ENCODE measurements around the gene TBC1D2. TPM values are rescaled to one million over a fixed set of nuclear protein-coding genes. Genes with fewer than 3 reads are reported as not detected.
A peak's percentile ranks its signal among the peaks of the same experiment; 100 is the strongest.

Gene TBC1D2
- total and polyA plus RNA-seq, 2 experiments from 2014 or later: 3.7 to 6.8 TPM

DNA sequence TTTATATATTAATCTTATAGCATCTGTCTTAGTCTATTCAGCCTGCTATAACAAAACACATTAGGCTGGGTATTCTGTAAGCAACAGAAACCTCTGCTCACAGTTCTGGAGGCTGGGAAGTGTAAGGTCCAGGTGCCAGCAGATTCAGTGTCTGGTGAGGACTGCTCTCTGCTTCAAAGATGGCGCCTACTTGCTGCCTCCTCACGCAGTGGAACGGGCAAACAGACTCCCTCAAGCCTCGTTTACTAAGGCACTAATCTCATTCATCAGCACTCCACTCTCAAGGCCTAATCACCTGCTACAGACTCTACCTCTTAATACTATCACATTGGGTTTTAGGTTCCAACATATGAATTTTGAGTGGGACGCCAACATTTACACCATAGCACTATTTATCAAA is 5.2 kb upstream of the TBC1D2 start:
- no peaks in the 10 kb centered on the region for H3K36me3 Mint-ChIP-seq (ENCODE audit: low read depth)
- DNase-seq (ENCODE audit: low spot score): no peak

More for the DNA sequence above, 5.2 kb upstream of the TBC1D2 start:
- Histone ChIP-seq H3K79me2 (replicated peaks; ENCODE audit: insufficient read depth) (no peaks in the 10 kb centered on the region), H3K4me3 (no peak overlapping the region), H3K4me1 (ENCODE audit: insufficient read depth) (peaks cover 9% of the 10 kb centered on the region; the same call in 1 of the 2 replicates), H3K27ac (ENCODE audit: low read depth) (no peak overlapping the region), H3F3A (replicated peaks; ENCODE audit: low read depth) (peaks cover 5% of the 10 kb centered on the region; the same call in 1 of the 2 replicates), H3K27me3 (ENCODE audit: insufficient read depth) (no peaks in the 10 kb centered on the region), H2AFZ (peak overlapping the region; percentile 25; the same call in 1 of the 2 replicates), H3K36me3 (ENCODE audit: insufficient read depth) (no peaks in the 10 kb centered on the region), H3K9me2 (ENCODE audit: insufficient read depth) (no peaks in the 10 kb centered on the region), H4K20me1 (replicated peaks; ENCODE audit: insufficient read depth) (no peaks in the 10 kb centered on the region), H3K4me2 (no peak overlapping the region)
- TF ChIP-seq CREB1 (CRISPR knock-in tag; IDR thresholded peaks at IDR 0.05; ENCODE audit: low read depth): no peak
- no peak for TF ChIP-seq ZNF331 (CRISPR knock-in tag; IDR thresholded peaks at IDR 0.05; ENCODE audit: low read depth)
- TF ChIP-seq, protein P1, sequence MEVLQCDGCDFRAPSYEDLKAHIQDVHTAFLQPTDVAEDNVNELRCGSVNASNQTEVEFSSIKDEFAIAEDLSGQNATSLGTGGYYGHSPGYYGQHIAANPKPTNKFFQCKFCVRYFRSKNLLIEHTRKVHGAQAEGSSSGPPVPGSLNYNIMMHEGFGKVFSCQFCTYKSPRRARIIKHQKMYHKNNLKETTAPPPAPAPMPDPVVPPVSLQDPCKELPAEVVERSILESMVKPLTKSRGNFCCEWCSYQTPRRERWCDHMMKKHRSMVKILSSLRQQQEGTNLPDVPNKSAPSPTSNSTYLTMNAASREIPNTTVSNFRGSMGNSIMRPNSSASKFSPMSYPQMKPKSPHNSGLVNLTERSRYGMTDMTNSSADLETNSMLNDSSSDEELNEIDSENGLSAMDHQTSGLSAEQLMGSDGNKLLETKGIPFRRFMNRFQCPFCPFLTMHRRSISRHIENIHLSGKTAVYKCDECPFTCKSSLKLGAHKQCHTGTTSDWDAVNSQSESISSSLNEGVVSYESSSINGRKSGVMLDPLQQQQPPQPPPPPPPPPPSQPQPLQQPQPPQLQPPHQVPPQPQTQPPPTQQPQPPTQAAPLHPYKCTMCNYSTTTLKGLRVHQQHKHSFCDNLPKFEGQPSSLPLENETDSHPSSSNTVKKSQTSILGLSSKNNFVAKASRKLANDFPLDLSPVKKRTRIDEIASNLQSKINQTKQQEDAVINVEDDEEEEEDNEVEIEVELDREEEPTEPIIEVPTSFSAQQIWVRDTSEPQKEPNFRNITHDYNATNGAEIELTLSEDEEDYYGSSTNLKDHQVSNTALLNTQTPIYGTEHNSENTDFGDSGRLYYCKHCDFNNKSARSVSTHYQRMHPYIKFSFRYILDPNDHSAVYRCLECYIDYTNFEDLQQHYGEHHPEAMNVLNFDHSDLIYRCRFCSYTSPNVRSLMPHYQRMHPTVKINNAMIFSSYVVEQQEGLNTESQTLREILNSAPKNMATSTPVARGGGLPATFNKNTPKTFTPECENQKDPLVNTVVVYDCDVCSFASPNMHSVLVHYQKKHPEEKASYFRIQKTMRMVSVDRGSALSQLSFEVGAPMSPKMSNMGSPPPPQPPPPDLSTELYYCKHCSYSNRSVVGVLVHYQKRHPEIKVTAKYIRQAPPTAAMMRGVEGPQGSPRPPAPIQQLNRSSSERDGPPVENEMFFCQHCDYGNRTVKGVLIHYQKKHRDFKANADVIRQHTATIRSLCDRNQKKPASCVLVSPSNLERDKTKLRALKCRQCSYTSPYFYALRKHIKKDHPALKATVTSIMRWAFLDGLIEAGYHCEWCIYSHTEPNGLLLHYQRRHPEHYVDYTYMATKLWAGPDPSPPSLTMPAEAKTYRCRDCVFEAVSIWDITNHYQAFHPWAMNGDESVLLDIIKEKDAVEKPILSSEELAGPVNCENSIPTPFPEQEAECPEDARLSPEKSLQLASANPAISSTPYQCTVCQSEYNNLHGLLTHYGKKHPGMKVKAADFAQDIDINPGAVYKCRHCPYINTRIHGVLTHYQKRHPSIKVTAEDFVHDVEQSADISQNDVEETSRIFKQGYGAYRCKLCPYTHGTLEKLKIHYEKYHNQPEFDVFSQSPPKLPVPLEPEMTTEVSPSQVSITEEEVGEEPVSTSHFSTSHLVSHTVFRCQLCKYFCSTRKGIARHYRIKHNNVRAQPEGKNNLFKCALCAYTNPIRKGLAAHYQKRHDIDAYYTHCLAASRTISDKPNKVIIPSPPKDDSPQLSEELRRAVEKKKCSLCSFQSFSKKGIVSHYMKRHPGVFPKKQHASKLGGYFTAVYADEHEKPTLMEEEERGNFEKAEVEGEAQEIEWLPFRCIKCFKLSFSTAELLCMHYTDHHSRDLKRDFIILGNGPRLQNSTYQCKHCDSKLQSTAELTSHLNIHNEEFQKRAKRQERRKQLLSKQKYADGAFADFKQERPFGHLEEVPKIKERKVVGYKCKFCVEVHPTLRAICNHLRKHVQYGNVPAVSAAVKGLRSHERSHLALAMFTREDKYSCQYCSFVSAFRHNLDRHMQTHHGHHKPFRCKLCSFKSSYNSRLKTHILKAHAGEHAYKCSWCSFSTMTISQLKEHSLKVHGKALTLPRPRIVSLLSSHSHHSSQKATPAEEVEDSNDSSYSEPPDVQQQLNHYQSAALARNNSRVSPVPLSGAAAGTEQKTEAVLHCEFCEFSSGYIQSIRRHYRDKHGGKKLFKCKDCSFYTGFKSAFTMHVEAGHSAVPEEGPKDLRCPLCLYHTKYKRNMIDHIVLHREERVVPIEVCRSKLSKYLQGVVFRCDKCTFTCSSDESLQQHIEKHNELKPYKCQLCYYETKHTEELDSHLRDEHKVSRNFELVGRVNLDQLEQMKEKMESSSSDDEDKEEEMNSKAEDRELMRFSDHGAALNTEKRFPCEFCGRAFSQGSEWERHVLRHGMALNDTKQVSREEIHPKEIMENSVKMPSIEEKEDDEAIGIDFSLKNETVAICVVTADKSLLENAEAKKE (CRISPR knock-in tag; IDR thresholded peaks at IDR 0.05): no peak
- TF ChIP-seq, protein P2, sequence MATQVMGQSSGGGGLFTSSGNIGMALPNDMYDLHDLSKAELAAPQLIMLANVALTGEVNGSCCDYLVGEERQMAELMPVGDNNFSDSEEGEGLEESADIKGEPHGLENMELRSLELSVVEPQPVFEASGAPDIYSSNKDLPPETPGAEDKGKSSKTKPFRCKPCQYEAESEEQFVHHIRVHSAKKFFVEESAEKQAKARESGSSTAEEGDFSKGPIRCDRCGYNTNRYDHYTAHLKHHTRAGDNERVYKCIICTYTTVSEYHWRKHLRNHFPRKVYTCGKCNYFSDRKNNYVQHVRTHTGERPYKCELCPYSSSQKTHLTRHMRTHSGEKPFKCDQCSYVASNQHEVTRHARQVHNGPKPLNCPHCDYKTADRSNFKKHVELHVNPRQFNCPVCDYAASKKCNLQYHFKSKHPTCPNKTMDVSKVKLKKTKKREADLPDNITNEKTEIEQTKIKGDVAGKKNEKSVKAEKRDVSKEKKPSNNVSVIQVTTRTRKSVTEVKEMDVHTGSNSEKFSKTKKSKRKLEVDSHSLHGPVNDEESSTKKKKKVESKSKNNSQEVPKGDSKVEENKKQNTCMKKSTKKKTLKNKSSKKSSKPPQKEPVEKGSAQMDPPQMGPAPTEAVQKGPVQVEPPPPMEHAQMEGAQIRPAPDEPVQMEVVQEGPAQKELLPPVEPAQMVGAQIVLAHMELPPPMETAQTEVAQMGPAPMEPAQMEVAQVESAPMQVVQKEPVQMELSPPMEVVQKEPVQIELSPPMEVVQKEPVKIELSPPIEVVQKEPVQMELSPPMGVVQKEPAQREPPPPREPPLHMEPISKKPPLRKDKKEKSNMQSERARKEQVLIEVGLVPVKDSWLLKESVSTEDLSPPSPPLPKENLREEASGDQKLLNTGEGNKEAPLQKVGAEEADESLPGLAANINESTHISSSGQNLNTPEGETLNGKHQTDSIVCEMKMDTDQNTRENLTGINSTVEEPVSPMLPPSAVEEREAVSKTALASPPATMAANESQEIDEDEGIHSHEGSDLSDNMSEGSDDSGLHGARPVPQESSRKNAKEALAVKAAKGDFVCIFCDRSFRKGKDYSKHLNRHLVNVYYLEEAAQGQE (IDR thresholded peaks at IDR 0.05; ENCODE audit: unreplicated experiment): no peak
- TF ChIP-seq, protein P3, sequence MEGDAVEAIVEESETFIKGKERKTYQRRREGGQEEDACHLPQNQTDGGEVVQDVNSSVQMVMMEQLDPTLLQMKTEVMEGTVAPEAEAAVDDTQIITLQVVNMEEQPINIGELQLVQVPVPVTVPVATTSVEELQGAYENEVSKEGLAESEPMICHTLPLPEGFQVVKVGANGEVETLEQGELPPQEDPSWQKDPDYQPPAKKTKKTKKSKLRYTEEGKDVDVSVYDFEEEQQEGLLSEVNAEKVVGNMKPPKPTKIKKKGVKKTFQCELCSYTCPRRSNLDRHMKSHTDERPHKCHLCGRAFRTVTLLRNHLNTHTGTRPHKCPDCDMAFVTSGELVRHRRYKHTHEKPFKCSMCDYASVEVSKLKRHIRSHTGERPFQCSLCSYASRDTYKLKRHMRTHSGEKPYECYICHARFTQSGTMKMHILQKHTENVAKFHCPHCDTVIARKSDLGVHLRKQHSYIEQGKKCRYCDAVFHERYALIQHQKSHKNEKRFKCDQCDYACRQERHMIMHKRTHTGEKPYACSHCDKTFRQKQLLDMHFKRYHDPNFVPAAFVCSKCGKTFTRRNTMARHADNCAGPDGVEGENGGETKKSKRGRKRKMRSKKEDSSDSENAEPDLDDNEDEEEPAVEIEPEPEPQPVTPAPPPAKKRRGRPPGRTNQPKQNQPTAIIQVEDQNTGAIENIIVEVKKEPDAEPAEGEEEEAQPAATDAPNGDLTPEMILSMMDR (conservative IDR thresholded peaks at IDR 0.05; ENCODE audit: low read depth in 2 of 2): no peak
- TF ChIP-seq ZNF114 (CRISPR knock-in tag; IDR thresholded peaks at IDR 0.05): no peak
- TF ChIP-seq EZH2 (IDR thresholded peaks at IDR 0.05; ENCODE audit: low read depth, unreplicated experiment): no peak
- no peak for TF ChIP-seq STAT1 (IDR thresholded peaks at IDR 0.05; ENCODE audit: unreplicated experiment)
- TF ChIP-seq NANOG (IDR thresholded peaks at IDR 0.05; ENCODE audit: borderline replicate concordance): no peak
- no peak for TF ChIP-seq POLR2AphosphoS5 (IDR thresholded peaks at IDR 0.05; ENCODE audit: low read depth)
- H3K4me1 Mint-ChIP-seq: peaks cover 18% of the 10 kb centered on the region
- no peak for ATAC-seq
- no peak overlapping the region for H3K4me3 Mint-ChIP-seq
- no peaks in the 10 kb centered on the region for H3K9me3 Mint-ChIP-seq
- no peaks in the 10 kb centered on the region for H3K27me3 Mint-ChIP-seq (ENCODE audit: insufficient read depth, low read depth, poor library complexity)
- no peak overlapping the region for H3K27ac Mint-ChIP-seq
